Activated CD4-positive, alpha-beta T cell treated with anti-CD3 and anti-CD28 coated beads, Interleukin-2, Interleukin-6, amounts not matched to agents 100 ng/mL and 50 ng/mL, durations not matched to agents 16 hours and 8 hours (primary cell): ENCODE results near the gene TGM1.
A peak's percentile ranks its signal among the peaks of the same experiment; 100 is the strongest.
"Not testable (repeated sequence)": the region's sequence is repeated elsewhere in the genome, so short reads cannot be mapped to it uniquely, and the experiment has no call there.

ENCODE experiments used
- DNase-seq: peaks from one replicate; pipeline ENCODE4 v3.0.0-alpha.2; 2020

TGM1 gene

DNA sequence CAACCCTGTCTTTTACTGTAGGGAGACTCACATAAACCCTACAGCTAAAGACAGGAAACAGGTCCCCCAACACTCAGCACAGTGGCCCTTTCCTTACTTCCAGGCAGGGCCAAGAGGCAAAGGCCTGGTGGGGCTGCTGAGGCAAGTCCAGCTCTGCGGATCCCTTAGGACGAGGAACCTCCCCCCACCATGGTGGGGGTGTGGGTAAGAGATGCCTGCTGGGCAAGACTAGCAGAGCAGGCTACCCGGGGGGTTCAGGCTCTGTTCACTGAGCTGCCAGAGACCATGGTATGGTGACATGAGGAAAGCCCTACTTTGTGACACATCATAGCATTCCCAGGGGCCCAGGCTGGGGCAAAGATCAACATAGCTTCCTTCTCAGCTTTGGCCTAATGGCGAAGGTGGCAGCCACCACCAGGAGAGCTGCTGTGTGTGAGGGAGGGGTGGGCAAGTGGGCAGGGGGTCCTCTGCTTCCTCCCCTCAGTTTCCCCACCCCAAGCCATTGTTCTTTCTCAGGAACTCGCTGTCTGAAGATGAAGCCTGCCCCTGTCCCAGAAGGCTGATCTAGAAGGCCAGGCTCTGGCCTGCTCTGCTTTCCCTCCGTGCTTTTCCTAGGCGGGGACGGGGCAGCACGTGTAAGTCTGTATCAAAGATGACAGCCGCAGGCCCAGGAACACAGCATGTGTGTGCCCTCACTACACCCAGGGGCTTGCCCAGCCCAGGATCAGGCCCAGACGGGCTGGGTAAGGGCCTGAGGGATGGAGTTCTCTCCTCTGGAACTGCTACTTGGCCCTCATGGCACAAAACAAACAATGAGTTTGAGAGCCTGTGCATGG, 10.5 kb downstream of the TGM1 start:
- DNase-seq, result no peak

DNA sequence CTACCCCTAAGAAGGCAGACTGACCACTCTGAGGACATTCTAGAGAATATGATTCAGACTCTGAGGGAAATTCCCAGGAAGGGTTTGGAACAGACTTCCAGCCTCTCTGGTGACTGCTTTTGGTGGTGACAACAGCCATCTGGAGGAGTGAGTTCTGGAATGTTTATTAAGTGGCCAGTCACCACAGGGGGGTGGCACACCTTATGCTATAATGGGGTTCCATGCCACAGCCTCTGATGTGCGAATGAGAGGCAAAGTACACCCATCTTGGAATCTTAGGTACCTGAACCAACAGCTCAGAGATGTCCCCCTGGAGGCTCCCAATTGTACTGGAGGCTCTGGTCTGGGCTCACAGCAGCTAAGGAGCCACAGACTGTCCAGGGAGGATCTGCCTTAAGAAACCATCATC, 11.1 kb downstream of the TGM1 start:
- no peak for DNase-seq

DNA sequence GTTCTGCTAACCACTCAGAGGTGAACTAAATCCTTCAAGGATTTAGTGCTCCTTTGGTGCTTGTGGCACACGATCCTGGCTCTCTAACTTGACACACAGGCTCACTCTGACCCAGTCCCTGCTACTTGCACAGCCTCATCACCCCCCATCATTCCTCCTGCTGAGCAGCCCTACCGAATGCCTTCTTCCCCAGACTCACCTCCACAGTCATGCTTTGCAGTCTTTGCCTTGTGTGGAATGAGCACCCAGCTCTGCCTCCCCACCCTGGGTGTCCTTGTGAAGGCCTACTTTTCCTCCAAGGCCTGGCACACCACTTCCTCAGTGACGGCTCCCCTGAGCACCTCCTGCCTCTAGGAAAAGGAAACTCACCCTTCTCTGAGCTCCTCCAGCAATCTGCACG, 12.6 kb downstream of the TGM1 start:
- no peak for DNase-seq

DNA sequence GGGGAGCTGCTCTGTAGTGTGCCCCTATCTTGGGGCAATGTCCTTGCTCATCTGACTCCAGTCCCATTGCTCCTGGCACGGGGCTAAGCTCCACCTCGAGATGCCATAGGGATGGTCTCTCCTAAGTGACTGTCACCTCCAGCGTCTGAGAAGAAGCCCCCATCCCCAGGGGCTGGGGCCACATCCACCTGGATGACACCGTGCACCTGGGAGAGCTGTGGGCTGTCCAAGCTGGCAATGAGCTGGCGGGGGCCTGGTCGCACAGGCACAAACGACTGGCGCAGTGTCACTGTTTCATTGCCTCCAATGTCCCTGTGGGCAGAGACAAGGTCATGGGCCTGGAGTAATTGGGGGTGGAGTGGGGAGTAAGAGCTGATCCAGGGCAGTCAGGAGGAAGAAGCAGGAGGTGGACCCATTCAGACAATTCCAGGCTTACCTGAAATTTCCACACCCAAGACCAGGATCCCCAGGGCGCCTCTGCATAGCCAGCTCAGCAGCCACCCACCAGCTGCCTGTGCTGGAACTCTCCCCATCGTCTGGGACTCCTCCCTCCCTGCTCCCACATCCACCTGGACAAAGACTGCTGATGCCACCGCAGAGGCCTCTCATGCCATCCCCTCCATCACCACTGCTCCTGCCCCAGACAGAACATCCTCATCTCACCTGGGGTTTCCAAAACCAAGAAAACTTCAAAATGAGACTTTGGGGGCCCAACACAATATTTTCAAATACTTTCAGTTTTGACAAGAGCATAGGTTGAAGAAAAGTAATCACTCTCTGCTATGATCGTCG, 13.6 kb downstream of the TGM1 start:
- DNase-seq, result no peak

DNA sequence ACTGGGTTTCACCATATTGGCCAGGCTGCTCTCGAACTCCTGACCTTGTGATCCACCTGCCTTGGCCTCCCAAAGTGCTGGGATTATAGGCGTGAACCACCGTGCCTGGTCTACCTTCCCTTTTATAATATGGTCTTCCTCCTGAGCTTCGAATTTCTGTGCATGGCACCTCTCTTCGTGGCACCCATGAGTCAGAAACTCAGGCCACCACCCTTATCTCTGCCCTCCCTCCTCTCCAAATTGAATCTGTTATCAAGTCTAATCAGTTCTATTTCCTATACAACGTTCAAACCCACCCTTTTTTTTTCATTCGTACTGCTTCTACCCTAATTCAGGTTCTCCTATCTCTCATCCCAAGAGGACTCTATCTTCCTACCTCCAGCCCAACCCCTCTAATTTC, 15.6 kb downstream of the TGM1 start:
- DNase-seq, result peak; percentile 30

DNA sequence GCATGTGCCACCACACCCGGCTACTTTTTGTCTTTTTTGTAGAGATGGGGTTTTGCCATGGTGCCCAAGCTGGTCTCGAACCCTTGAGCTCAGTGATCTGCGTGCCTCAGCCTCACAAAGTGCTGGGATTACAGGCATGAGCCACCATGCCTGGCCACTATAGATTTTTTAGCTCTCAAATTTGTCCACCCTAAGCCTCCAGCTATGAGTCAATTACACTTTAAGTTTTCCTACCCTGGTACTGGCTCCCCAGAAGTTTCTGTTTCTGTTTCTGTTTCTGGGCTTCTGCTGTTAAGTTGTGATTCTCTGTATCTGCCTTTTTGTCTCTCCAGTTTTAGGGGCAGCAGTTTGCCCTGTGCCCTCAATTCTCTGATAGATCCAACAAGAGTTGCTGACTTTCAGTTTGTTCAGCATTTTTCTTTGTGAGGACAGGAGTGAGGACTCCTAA, 16.2 kb downstream of the TGM1 start:
- peak; percentile 82 for DNase-seq

DNA sequence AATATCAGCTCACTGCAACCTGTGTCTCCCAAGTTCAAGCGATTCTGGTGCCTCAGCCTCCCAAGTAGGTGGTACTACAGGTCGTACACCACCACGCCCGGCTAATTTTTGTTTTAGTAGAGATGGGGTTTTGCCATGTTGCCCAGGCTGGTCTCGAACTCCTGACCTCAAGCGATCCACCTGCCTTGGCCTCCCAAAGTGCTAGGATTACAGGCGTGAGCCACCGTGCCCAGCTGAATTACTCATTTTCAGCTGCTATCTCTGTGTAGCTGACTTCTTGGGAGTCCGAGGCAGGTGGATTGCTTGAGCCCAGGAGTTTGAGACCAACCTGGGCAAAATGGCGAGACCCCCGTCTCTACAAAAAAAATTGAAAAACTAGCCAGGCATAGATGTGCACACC, 17.6 kb downstream of the TGM1 start:
- DNase-seq, result not testable (repeated sequence)

DNA sequence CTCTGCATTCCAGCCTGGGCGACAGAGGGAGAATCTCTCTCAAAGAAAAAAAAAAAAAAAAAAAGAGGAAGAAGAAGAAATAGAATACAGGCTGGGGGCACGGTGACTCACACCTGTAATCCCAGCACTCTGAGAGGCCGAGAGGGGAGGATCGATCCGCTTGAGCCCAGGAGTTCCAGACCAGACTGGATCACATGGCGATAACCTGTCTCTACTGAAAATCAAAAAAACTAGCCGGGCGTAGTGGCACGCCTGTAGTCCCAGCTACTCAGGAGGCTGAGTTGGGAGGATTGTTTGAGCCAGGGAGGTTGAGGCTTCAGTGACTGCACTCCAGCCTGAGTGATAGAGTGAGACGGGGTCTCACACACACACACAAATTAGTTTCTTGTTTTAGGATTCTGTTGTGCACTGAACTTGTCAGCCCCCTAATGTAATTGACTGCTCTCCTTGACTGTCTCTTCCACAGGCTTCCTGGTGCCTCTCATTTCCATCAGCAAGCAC, 19.6 kb downstream of the TGM1 start:
- DNase-seq, result no peak

DNA sequence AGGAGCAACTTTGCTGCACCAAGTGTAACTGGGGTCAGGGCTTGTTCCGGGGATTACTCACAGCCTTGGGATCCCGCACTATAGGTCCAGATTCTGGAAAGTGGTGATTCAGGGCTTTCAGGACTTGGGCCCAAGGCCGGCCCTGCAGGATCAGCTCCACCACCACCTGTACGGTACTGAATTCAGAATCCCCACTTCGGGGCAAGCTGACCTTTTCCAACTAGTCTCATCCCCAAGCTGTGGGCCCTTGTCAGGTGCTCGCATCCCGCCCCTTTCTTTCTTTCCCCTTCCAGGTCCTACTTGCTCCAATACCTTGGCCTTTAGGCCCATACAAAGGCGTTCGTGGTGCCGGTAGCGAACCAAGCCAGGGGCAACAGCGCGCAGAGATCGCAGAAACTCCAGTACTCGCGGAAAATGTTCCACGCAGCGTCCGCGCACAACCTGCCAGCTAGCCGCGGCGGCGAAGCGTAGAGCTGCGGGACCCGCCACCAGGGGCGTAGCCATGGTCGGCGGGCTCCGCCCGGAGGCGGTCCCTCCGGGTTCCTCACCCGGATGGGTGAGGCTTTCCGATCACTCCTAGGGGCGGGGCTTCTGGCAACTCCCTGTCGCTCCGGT, 21.0 kb downstream of the TGM1 start:
- DNase-seq, result peak; percentile 95

DNA sequence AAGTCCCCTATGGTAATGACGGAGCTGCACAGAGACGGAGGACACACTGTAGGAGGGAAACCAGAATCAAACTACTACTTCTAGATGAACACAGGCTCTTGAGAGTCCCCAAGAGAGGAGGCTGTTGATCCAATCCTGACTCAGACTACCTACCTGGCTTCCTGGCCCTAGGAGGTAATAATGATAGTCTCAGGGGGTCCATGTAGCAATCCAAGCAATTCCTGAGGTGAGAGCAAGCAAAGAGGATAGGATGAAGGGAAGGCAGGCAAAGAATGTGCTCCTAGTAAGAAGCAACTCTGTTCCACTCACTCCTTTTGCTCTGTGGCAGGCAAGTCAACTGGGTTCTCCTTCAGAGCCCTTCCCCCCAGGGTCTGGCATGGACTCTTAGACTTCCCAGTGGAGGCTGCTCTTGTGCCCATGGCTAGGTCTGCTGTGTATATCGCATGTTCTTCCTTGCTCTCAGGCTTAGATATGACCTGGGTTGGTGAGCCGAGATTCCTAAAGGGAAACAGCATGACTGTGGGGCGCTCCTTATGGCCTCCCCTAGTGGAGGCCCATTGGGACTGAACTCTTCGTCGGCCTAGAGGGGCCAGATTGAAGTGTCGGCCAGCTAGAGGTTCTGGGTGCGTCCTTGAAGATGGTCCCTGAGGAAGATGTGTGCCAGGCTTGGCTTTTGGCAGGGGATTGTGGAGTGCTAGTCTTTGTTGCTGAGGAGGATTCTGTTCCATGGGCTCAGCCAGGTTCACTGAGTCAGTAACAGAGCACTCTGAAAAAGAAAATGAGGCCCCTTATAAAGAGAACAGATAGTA, 22.7 kb downstream of the TGM1 start:
- DNase-seq, result no peak

DNA sequence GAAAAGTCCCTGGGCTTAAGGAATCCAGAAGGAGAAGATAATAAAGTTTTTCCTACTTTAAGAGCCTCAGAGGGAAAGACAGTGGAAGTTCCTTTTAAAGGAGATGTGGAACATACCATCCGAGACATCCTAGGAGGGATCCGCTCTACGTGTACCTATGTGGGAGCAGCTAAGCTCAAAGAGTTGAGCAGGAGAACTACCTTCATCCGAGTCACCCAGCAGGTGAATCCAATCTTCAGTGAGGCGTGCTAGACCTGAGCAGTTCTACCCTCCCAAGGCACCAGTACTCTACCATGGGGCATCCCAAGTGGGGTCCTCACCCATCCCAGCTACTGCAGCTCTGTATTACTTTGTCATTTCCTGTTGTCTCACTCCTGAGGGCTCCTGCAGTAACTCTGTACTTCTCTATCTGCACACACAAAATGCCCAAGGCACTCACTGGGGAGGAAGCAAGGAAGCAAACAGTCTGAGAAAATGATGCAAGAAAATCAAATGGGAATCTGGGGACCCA, 24.4 kb downstream of the TGM1 start:
- DNase-seq, result no peak

DNA sequence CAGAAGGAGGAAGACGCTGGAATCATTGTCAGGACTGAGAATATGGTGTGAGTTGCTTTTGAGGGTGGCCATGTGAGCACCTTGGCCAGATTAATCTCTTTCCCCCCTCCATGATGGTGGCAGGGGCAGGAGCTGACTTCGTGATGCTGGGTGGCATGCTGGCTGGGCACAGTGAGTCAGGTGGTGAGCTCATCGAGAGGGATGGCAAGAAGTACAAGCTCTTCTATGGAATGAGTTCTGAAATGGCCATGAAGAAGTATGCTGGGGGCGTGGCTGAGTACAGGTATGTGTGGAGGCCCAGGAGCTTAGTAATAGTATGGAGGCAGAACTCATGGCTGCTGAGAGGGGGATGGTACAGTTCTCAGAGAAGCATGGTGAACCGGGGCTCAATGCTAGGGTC, 24.9 kb downstream of the TGM1 start:
- DNase-seq, result no peak

DNA sequence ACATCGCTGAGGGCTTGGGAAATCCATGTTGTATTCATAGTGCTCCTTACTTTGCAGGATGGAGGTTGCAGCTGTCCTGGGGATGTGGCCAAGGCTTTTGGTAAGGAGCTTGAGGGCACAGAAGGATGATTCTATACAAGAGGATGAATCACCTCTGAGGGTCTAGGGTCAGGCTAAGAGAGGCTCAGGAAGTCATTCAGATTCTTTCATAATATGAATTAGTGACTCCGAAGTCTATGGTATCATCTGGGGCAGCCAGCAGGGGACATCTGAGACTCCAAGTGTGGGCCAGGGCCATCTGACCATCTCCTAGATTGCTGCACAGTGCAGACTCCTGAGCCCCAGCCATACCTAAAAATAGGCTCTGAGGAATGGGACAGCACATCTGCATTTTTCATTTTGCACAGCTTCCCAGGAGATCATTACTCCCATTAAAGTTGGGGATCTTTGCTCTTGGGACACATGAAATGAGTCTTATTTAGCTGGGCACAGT, 25.5 kb downstream of the TGM1 start:
- DNase-seq, result no peak

DNA sequence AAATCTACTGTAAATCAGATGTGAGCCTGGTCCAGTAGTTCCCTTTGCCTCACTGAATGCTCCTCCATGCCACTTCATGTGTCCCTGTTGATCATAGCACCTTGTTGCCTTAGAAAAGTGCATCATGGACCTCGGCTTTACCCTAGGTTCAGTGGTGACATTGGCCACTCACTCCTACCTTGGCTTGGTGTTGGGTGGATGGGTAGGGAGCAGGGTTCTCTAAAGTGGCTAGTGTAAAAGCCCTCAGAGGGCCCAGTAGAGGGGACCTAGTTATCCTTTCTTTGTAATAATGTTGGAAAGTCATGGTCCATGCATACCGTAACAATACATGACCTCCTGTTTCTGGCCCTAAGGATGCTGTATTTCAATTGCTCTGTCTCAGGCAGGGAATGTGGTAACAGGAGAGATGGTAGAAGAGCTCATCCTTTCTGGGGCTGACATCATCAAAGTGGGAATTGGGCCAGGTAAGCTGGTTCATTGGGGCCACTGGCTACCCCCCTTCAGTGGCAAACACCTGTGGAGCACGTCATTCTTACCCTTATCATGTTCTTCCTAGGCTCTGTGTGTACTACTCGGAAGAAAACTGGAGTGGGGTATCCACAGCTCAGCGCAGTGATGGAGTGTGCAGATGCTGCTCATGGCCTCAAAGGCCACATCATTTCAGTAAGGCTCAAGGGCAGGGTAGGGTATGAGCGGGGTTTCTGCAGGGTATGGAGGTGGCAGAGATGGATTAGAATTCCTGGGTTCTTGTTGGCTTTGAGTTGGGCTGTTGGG, 26.1 kb downstream of the TGM1 start:
- DNase-seq, result no peak

DNA sequence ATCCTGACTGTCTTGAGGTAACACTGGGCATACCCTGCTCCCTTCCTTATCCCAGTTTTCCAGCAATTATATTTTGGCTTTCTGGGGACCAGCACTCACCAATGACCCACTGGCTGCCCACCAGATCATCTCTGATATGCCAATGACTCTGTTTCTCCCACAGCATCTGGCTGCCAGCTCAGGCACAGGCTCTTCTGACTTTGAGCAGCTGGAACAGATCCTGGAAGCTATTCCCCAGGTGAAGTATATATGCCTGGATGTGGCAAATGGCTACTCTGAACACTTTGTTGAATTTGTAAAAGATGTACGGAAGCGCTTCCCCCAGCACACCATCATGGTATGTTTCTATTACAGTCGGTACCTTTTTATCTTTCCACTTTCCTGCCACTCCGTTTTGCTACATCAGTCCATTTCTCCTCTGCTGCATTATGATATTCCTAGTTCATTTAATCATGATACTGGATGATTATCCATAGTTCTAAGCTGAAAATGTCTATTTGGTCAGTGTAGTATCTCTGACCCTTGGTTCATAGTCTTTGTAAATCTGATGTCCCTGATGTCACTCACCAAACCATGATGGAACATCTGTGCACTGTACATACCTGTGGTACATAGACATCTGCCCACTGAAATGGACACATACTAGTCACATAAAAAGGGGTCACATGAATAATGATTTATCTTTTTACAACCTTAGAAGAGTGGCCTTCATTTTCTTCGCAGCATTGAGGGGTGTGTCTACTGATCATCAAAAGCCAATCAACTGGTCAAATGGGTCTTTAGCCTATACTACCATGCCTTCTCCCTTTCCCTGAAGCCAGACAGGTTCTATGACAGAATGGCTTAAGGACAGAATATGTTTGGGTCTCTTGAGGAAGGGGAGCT, 26.9 kb downstream of the TGM1 start:
- no peak for DNase-seq

DNA sequence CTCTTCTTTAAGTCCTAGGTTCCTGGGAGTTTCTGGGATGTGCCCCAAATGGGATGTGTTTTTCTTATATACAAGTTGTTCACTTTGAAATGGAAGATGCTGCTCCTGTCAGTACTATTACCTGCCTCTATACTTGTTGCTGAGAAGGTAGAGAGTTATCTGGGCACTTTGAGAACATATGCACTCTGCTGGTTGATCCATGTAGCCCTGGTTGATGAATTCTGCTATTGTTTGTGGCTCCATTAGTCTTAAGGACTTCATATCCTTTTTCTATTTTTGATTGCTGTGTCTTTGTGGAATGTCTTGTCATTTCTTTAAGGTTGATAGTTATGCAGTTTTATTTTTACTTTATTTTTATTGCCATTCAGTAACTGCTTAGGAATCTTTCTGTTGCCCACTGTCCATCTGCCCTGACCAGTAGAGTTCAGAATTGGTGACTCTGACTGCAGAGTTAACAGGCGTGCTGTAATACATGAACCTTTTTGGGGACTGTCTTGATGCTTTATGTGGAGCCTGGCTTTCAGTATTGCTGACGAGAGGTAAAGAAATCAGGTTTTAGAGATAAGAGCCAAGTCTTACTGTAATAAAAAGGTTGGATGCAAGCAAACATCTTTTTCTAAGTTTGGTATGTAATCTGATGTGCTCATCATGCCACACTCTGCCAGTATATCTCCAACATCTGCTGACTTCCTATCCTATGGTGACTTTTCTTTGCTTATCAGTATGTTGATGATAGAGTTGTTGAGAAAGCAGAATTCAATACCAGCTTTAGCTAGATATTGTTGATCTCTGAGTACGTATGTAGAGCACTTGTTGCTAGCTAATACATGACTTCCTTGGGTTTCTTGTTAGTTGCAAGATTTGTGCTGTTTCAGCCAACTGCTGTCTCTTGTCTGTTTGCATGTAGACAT, 28.6 kb downstream of the TGM1 start:
- no peak for DNase-seq

DNA sequence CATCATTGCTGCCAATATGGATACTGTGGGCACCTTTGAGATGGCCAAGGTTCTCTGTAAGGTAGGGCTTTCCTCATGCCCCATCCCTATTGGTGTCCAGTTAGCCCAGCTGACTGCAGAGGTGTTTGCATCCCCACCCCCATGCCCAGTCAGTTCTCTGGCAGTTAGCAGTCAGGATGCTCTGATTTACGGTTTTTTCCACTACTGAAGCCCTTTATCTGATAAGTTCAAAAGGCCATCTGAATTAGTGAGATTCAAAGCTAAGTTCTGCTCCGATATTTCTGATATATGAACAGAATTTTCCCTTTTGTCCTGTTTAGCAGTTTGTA, 29.5 kb downstream of the TGM1 start:
- DNase-seq, result peak; percentile 29

DNA sequence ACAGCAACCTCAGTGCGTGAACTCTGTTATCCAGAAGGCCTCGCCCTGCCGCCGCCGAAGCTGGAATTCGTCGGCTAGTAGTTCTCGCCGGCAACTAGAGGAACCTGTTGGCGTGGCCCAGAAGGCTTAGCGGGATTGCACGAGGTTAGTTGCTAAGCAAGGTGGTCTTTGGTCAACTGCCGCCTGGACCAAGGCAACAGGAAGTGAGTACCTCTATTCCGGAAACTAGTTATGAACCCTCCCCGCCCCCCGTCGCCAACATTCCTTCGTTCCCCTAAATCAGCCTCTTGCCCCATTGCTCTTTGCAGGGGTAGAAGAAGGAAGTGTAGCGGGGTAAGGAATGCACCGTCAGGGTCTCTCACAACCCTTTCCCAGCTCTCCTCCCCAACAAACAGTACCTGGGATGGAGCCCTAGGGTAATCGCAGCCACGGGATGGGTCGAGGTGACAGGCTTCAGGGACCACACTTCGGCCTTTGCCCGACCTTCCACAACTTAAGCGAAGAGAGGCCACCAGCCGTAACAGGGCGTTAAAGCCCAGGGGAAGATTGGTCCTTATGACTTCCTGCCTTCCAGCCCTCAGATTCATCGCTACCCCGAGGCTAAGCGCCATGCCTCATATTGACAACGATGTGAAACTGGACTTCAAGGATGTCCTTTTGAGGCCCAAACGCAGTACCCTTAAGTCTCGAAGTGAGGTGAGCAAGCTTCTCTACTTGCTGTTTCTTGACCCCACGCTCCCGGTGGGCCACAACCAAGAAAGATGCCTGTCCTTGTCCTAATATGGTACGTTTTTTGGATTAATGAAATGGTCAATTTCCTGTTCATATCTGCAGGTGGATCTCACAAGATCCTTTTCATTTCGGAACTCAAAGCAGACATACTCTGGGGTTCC, 30.1 kb downstream of the TGM1 start, which contains the start of gene GMPR2:
GMPR2 (plus strand) TSS at position 285 of the 893 bp plus-strand sequence; CDS start at position 610, 325 bp downstream.
- DNase-seq, result peak; percentile 20
